GM21423 (cell line): ENCODE results near the gene TFPI.

Experiments
- ATAC-seq: cut with Tn5 transposase; IDR thresholded peaks from one replicate; pipeline ENCODE4 v1.9.1; 2021; ENCODE audit warnings: mild to moderate bottlenecking, moderate library complexity; ENCODE audit not compliant: unreplicated experiment

Gene TFPI

DNA sequence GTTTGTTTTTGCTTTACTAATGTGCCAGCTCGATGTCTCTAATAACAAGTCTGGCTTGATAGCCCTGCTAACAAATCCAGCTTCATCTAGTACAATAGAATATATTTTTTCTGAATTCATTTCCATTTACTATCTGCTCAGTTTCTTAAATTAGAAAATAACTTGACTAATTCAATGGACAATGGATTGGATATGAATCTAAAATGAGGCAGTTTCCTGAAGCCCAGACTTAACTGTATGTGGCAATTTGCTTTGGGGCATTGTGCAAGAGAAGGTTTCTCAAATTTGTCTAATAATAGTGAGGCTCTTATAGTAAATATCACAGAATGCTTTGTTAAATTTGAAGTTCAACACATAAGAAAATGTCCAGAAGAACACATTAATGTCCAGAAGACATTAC lies 132.0 kb downstream of the TFPI start:
- no peak for ATAC-seq

DNA sequence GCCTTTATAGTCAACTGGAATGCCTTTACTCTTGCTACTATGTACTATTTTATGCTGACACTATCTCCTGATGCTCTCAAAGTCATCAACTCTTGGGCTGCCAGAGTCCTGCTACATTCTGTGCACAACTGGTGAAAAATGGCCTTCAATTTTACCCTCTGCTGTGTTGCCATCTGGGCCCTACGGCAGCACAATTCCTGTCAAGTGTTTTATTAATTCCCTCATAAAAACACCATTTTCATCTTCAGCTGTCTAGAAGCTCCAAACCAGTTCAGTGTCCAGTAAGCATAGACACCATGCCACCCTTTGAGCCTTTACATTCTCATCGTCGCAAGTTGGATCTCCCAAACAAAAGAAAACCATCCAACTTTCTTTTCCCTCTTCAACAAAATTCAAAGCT lies 132.7 kb downstream of the TFPI start:
- no peak for ATAC-seq

DNA sequence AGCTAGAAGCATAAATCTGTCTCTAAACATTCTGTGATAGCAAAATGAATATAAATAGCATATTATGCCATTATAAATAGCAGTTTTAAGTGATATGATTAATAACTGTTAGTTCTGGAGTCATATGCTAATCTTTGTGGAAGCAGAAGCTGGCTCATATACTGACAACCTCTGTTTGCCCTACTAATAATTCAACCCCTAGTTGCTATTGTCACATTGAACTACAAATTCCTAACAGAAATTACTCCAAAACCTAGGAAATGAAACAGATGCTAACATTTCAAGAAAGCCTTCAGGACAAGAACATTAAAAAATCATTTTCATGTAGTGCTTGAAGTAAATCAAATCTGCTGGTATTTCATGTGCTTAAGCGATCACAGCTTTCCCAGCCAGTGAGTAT lies 134.4 kb downstream of the TFPI start:
- no peak for ATAC-seq

DNA sequence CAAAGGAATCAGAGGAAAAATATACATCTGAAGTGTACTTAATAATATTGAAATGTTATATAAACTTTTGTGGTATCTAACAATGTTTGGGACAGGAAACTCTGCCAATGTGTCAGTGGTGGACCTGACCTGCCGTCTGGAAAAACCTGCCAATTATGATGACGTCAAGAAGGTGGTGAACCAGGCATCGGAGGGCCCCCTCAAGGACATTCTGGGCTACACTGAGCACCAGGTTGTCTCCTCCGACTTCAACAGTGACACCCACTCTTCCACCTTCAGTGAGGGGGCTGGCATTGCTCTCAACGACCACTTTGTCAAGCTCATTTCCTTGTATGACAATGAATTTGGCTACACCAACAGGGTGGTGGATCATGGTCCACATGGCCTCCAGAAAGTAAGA lies 138.8 kb downstream of the TFPI start:
- ATAC-seq = no peak
